Caco-2 (cell line): ENCODE measurements around the gene CACNA2D1. TPM values are rescaled to one million over a fixed set of nuclear protein-coding genes. Genes with fewer than 3 reads are reported as not detected.

Source experiments
- BruUV-seq: library from RNA; stranded (reverse); fragments of 400-500 nt; replicated peaks from 2 replicates; lab custom pipeline; 2021; lab: Mats Ljungman, UMichigan
- CTCF ChIA-PET: fragments of 300-600 bp; sonication (Branson Sonifier 250); formaldehyde crosslinking; loops from one replicate; lab custom pipeline; 2022; ENCODE audit warnings: antibody characterized with exemption; lab: Charles Lee
- POLR2A ChIA-PET: fragments of 300-600 bp; sonication (Branson Sonifier 250); formaldehyde crosslinking; loops from one replicate; lab custom pipeline; 2022; ENCODE audit warnings: antibody characterized with exemption; lab: Charles Lee
- DNase-seq, 2 experiments: peaks; one replicate each; pipeline versions ENCODE4 v3.0.0 to v3.0.0-alpha.2; 2020 to 2022
- H3K27me3 ChIP-seq: replicated peaks from 2 replicates; pipeline ENCODE4 v1.6.0; 2011; ENCODE audit warnings: low read length; ENCODE audit not compliant: control insufficient read depth, insufficient read depth
- H3K36me3 ChIP-seq: 2 replicates; pipeline ENCODE4 v1.5.1; 2011; ENCODE audit warnings: low read length; ENCODE audit not compliant: control insufficient read depth, insufficient read depth
- H3K4me1 ChIP-seq: fragments of 250-450 bp; sonication (Bioruptor Pico); 2 replicates; pipeline ENCODE4 v1.5.1; 2020; ENCODE audit warnings: mild to moderate bottlenecking
- H3K4me3 ChIP-seq: 2 replicates; pipeline ENCODE4 v1.5.1; 2011; ENCODE audit warnings: low read depth, mild to moderate bottlenecking, control low read depth, low read length
- H3K9me3 ChIP-seq: fragments of 250-450 bp; sonication (Bioruptor Pico); 2 replicates; pipeline ENCODE4 v1.5.1; 2020; ENCODE audit warnings: mild to moderate bottlenecking, moderate library complexity
- H3K27ac Mint-ChIP-seq: one replicate; pipeline ENCODE4 v1.8.0; 2022; ENCODE audit warnings: mixed read lengths; ENCODE audit not compliant: unreplicated experiment
- H3K27me3 Mint-ChIP-seq: one replicate; pipeline ENCODE4 v1.8.0; 2022; ENCODE audit warnings: mixed read lengths; ENCODE audit not compliant: insufficient read depth, unreplicated experiment
- H3K36me3 Mint-ChIP-seq: one replicate; pipeline ENCODE4 v1.8.0; 2022; ENCODE audit warnings: mild to moderate bottlenecking, mixed read lengths; ENCODE audit not compliant: insufficient read depth, unreplicated experiment
- H3K4me1 Mint-ChIP-seq: one replicate; pipeline ENCODE4 v1.8.0; 2022; ENCODE audit warnings: low read depth, mixed read lengths; ENCODE audit not compliant: unreplicated experiment
- H3K4me3 Mint-ChIP-seq: one replicate; pipeline ENCODE4 v1.8.0; 2022; ENCODE audit warnings: mild to moderate bottlenecking, moderate library complexity, mixed read lengths; ENCODE audit not compliant: unreplicated experiment
- H3K9me3 Mint-ChIP-seq: one replicate; pipeline ENCODE4 v1.8.0; 2022; ENCODE audit warnings: mixed read lengths; ENCODE audit not compliant: unreplicated experiment
- CTCF ChIP-seq, 2 experiments: fragments of 200-600 bp in 1 of 2; IDR thresholded peaks; 1 replicate in 1 of 2; 2 replicates in 1 of 2; pipeline versions ENCODE4 v1.5.1 to v1.8.0; 2011 to 2022; ENCODE audit warnings: antibody characterized with exemption in 1 of 2, control low read depth in 1 of 2, inconsistent platforms in 1 of 2, low read depth in 1 of 2, low read length in 1 of 2, mild to moderate bottlenecking in 1 of 2, moderate library complexity in 1 of 2; ENCODE audit not compliant: insufficient read depth in 1 of 2, severe bottlenecking in 1 of 2, unreplicated experiment in 1 of 2
- intact Hi-C: fragments of 100-400 bp; cut with micrococcal nuclease; formaldehyde crosslinking; loops from one replicate; pipeline ENCODE4 v1.10.0; 2022; ENCODE audit not compliant: unreplicated experiment
- total RNA-seq: library from RNA; stranded (reverse); gene quantifications from 2 replicates; pipeline ENCODE4 v1.2.3, GENCODE V29; 2022

Gene CACNA2D1
- total RNA-seq, 1 experiment from 2014 or later: not detected

GRCh38 chr7:82468435-82468834 lies 24.9 kb upstream of the CACNA2D1 start:
- no peaks in the 10 kb centered on the region for H3K4me1 ChIP-seq
- CTCF ChIA-PET: no interaction called here
- H3K36me3 ChIP-seq: no peaks in the 10 kb centered on the region
- no peak overlapping the region for H3K4me3 ChIP-seq
- no peak overlapping the region for H3K4me3 Mint-ChIP-seq
- peaks cover 12% of the 10 kb centered on the region for H3K27me3 Mint-ChIP-seq
- intact Hi-C loops: no loop called here
- POLR2A ChIA-PET: interaction anchor here (0.6 kb wide), 1 partner anchor 1133 kb away, joined by 3 read pairs; no protein-coding TSS in a partner anchor
- peaks cover 10% of the 10 kb centered on the region for H3K9me3 Mint-ChIP-seq
- no peak overlapping the region for H3K27ac Mint-ChIP-seq
- DNase-seq: no peak
- no TSS peak for BruUV-seq
- no peaks in the 10 kb centered on the region for H3K36me3 Mint-ChIP-seq
- H3K9me3 ChIP-seq: no peaks in the 10 kb centered on the region
- TF ChIP-seq CTCF (IDR thresholded peaks at IDR 0.05; ENCODE audit: insufficient read depth in 1 of 2, low read depth in 1 of 2, low read length in 1 of 2, severe bottlenecking in 1 of 2, unreplicated experiment in 1 of 2): no peak
- H3K27me3 ChIP-seq: no peaks in the 10 kb centered on the region
- no peaks in the 10 kb centered on the region for H3K4me1 Mint-ChIP-seq

GRCh38 chr7:82467020-82467419 lies 23.4 kb upstream of the CACNA2D1 start:
- Histone ChIP-seq H3K9me3 (no peaks in the 10 kb centered on the region), H3K27me3 (no peaks in the 10 kb centered on the region), H3K4me1 (no peaks in the 10 kb centered on the region), H3K4me3 (no peak overlapping the region), H3K36me3 (no peaks in the 10 kb centered on the region)
- no peak overlapping the region for H3K27ac Mint-ChIP-seq
- no peaks in the 10 kb centered on the region for H3K36me3 Mint-ChIP-seq
- no TSS peak for BruUV-seq
- H3K27me3 Mint-ChIP-seq: peaks cover 10% of the 10 kb centered on the region
- H3K9me3 Mint-ChIP-seq: peaks cover 13% of the 10 kb centered on the region
- no peaks in the 10 kb centered on the region for H3K4me1 Mint-ChIP-seq
- no peak for TF ChIP-seq CTCF (IDR thresholded peaks at IDR 0.05; ENCODE audit: insufficient read depth in 1 of 2, low read depth in 1 of 2, low read length in 1 of 2, severe bottlenecking in 1 of 2, unreplicated experiment in 1 of 2)
- no peak for DNase-seq
- intact Hi-C loops: no loop called here
- H3K4me3 Mint-ChIP-seq: no peak overlapping the region
- POLR2A ChIA-PET: no interaction called here
- CTCF ChIA-PET: no interaction called here

GRCh38 chr7:82464372-82464771 lies 20.8 kb upstream of the CACNA2D1 start:
- intact Hi-C loops: no loop called here
- H3K4me3 Mint-ChIP-seq: no peak overlapping the region
- CTCF ChIA-PET: no interaction called here

More at GRCh38 chr7:82464372-82464771, 20.8 kb upstream of the CACNA2D1 start:
- TF ChIP-seq CTCF (IDR thresholded peaks at IDR 0.05; ENCODE audit: insufficient read depth in 1 of 2, low read depth in 1 of 2, low read length in 1 of 2, severe bottlenecking in 1 of 2, unreplicated experiment in 1 of 2): no peak
- Histone ChIP-seq H3K36me3 (no peaks in the 10 kb centered on the region), H3K4me1 (no peaks in the 10 kb centered on the region), H3K4me3 (no peak overlapping the region), H3K9me3 (no peaks in the 10 kb centered on the region), H3K27me3 (no peaks in the 10 kb centered on the region)
- POLR2A ChIA-PET: no interaction called here
- H3K9me3 Mint-ChIP-seq: peaks cover 19% of the 10 kb centered on the region
- H3K27me3 Mint-ChIP-seq: peaks cover 3% of the 10 kb centered on the region
- DNase-seq: no peak
- H3K27ac Mint-ChIP-seq: no peak overlapping the region
- H3K4me1 Mint-ChIP-seq: no peaks in the 10 kb centered on the region
- H3K36me3 Mint-ChIP-seq: no peaks in the 10 kb centered on the region
- no TSS peak for BruUV-seq
